ENCODE measurements around the gene NACA. TPM values are rescaled to one million over a fixed set of nuclear protein-coding genes. Genes with fewer than 3 reads are reported as not detected.

The NACA gene
- total RNA-seq, 2 experiments from 2014 or later: 793 to 820 TPM

Other genes starting within 250 kb of the NACA start
- 1 to 10 TPM in 1 of 2 experiments, under 1 TPM in 1; 0.70 to 1.1 TPM for gene GLS2, start 237.1 kb downstream of the NACA start, total RNA-seq
- 1 to 10 TPM; 4.8 to 5.5 TPM for gene RBMS2, start 203.5 kb downstream of the NACA start, total RNA-seq
- gene BAZ2A, start 95.0 kb downstream of the NACA start, total RNA-seq: 10 to 100 TPM; 92.2 to 96.0 TPM
- gene ATP5F1B, start 79.3 kb downstream of the NACA start, total RNA-seq: 100 to 1,000 TPM; 669 to 680 TPM
- 100 to 1,000 TPM; 273 to 290 TPM for gene PTGES3, start 37.0 kb downstream of the NACA start, total RNA-seq
- 10 to 100 TPM; 56.8 to 60.4 TPM for gene PRIM1, start 27.0 kb upstream of the NACA start, total RNA-seq
- 1 to 10 TPM; 2.1 to 4.0 TPM for gene HSD17B6, start 38.0 kb upstream of the NACA start, total RNA-seq
- not detected for gene SDR9C7, start 209.1 kb upstream of the NACA start, total RNA-seq
- under 1 TPM; 0.18 to 0.37 TPM for gene RDH16, start 232.3 kb upstream of the NACA start, total RNA-seq